HCT116 (cell line): ENCODE measurements around the gene GABPA. TPM values are rescaled to one million over a fixed set of nuclear protein-coding genes. Genes with fewer than 3 reads are reported as not detected.

ENCODE experiments used
- ATAC-seq: fragments of 200-7000 bp; cut with Tn5 transposase; 2 replicates; pipeline ENCODE4 v1.9.1; 2020; ENCODE audit warnings: mild to moderate bottlenecking, moderate library complexity
- BruUV-seq: library from RNA; stranded (reverse); fragments of 400-500 nt; replicated peaks from 2 replicates; lab custom pipeline; 2021; lab: Mats Ljungman, UMichigan
- CTCF ChIA-PET: fragments of 300-600 bp; sonication (Branson Sonifier 250); formaldehyde crosslinking; loops from one replicate; lab custom pipeline; 2021; ENCODE audit warnings: antibody characterized with exemption; lab: Charles Lee
- POLR2A ChIA-PET: fragments of 300-600, 350-600 bp; sonication (Branson Sonifier 250); formaldehyde crosslinking; loops from one replicate; lab custom pipeline; 2021; ENCODE audit warnings: antibody characterized with exemption; lab: Charles Lee
- RAD21 ChIA-PET, 2 experiments: fragments of 300-600 bp; sonication (Branson Sonifier 250); formaldehyde crosslinking; loops; one replicate each; lab custom pipeline; 2023; ENCODE audit warnings: low total read pairs in 2 of 2; ENCODE audit not compliant: uncharacterized antibody in 2 of 2, unreplicated experiment in 2 of 2, low non-redundant PET in 1 of 2; lab: Charles Lee
- DNase-seq: peaks from one replicate; pipeline ENCODE4 v3.0.0-alpha.2; 2010; ENCODE audit warnings: low read depth, low spot score
- H2AFZ ChIP-seq: fragments of 200-600 bp; shearing (Covaris generic), sonication (generic); 2 replicates; pipeline ENCODE4 v1.6.1; 2017; ENCODE audit warnings: low read depth, mixed run types, mixed read lengths, antibody characterized with exemption, low read length; ENCODE audit not compliant: poor library complexity, severe bottlenecking
- H3K27ac ChIP-seq: 2 replicates; pipeline ENCODE4 v1.5.1; 2012; ENCODE audit warnings: low read depth, low read length
- H3K27me3 ChIP-seq: fragments of 200-600 bp; sonication (generic); 2 replicates; pipeline ENCODE4 v1.6.1; 2016; ENCODE audit warnings: mixed run types, low read length, mixed read lengths; ENCODE audit not compliant: insufficient read depth
- H3K36me3 ChIP-seq, 2 experiments: fragments of 200-500 bp in 1 of 2; fragments of 200-600 bp in 1 of 2; sonication (Bioruptor generic) in 1 of 2; sonication (generic) in 1 of 2; 2 replicates each; pipeline versions ENCODE4 v1.5.1 to v1.6.1; 2014 to 2016; ENCODE audit warnings: low read length in 2 of 2, inconsistent platforms in 1 of 2, mixed read lengths in 1 of 2, mixed run types in 1 of 2; ENCODE audit not compliant: insufficient read depth in 2 of 2, control insufficient read depth in 1 of 2
- H3K4me1 ChIP-seq, 2 experiments: fragments of 200-600 bp in 1 of 2; sonication (generic) in 1 of 2; 2 replicates each; pipeline versions ENCODE4 v1.5.1 to v1.6.1; 2012 to 2017; ENCODE audit warnings: low read length in 2 of 2, inconsistent platforms in 1 of 2, mild to moderate bottlenecking in 1 of 2, mixed read lengths in 1 of 2, mixed run types in 1 of 2, moderate library complexity in 1 of 2; ENCODE audit not compliant: insufficient read depth in 2 of 2, control insufficient read depth in 1 of 2
- H3K4me2 ChIP-seq: fragments of 200-600 bp; sonication (generic); 2 replicates; pipeline ENCODE4 v1.6.1; 2017; ENCODE audit warnings: mixed run types, low read length, mixed read lengths
- H3K4me3 ChIP-seq, 2 experiments: fragments of 200-600 bp in 1 of 2; sonication (generic) in 1 of 2; replicated peaks in 1 of 2; 2 replicates each; pipeline ENCODE4 v1.5.1; 2011 to 2016; ENCODE audit warnings: low read length in 2 of 2, control low read depth in 1 of 2, low read depth in 1 of 2, mild to moderate bottlenecking in 1 of 2, mixed read lengths in 1 of 2, mixed run types in 1 of 2
- H3K79me2 ChIP-seq: fragments of 200-600 bp; sonication (generic); 2 replicates; pipeline ENCODE4 v1.6.1; 2017; ENCODE audit warnings: mild to moderate bottlenecking, mixed run types, low read length, moderate library complexity, mixed read lengths; ENCODE audit not compliant: insufficient read depth
- H3K9ac ChIP-seq: fragments of 200-600 bp; sonication (generic); 2 replicates; pipeline ENCODE4 v1.6.1; 2016; ENCODE audit warnings: low read length, mixed read lengths
- H3K9me2 ChIP-seq: fragments of 200-600 bp; sonication (generic), shearing (Covaris generic); 2 replicates; pipeline ENCODE4 v1.6.1; 2017; ENCODE audit warnings: mixed run types, mild to moderate bottlenecking, moderate library complexity; ENCODE audit not compliant: insufficient read depth
- H3K9me3 ChIP-seq, 2 experiments: fragments of 200-500 bp in 1 of 2; fragments of 200-600 bp in 1 of 2; sonication (Bioruptor generic) in 1 of 2; sonication (generic) in 1 of 2; 2 replicates each; pipeline ENCODE4 v1.6.1; 2014 to 2017; ENCODE audit warnings: low read length in 2 of 2, mixed read lengths in 2 of 2, inconsistent platforms in 1 of 2, low read depth in 1 of 2, mild to moderate bottlenecking in 1 of 2, mixed run types in 1 of 2, moderate library complexity in 1 of 2; ENCODE audit not compliant: control insufficient read depth in 1 of 2, insufficient read depth in 1 of 2
- H4K20me1 ChIP-seq: fragments of 200-600 bp; sonication (generic), shearing (Covaris generic); 2 replicates; pipeline ENCODE4 v1.6.1; 2017; ENCODE audit warnings: mixed run types, mild to moderate bottlenecking, moderate library complexity; ENCODE audit not compliant: insufficient read depth
- CEBPB ChIP-seq: IDR thresholded peaks from 2 replicates; pipeline ENCODE4 v1.6.1; 2012; ENCODE audit warnings: low read depth
- EGR1 ChIP-seq: IDR thresholded peaks from 2 replicates; pipeline ENCODE4 v1.6.1; 2012; ENCODE audit warnings: low read depth
- FOSL1 ChIP-seq: IDR thresholded peaks from 2 replicates; pipeline ENCODE4 v1.6.1; 2012; ENCODE audit warnings: low read depth
- RAD21 ChIP-seq: IDR thresholded peaks from 2 replicates; pipeline ENCODE4 v1.6.1; 2012; ENCODE audit warnings: low read depth, mild to moderate bottlenecking
- SIN3A ChIP-seq: IDR thresholded peaks from 2 replicates; pipeline ENCODE4 v1.6.1; 2012; ENCODE audit warnings: low read depth
- SP1 ChIP-seq: IDR thresholded peaks from 2 replicates; pipeline ENCODE4 v1.6.1; 2012; ENCODE audit warnings: low read depth
- SRF ChIP-seq: IDR thresholded peaks from 2 replicates; pipeline ENCODE4 v1.6.1; 2012; ENCODE audit warnings: low read depth
- ZFX ChIP-seq: fragments of 450-650 bp; IDR thresholded peaks from 2 replicates; pipeline ENCODE4 v1.6.1; 2017
- intact Hi-C: fragments of 100-400 bp; cut with micrococcal nuclease; formaldehyde crosslinking; loops from 2 replicates; pipeline ENCODE4 v1.10.0; 2022
- total RNA-seq: library from RNA; stranded (reverse); gene quantifications from one replicate; pipeline ENCODE4 v1.2.1, GENCODE V29; 2021; ENCODE audit not compliant: unreplicated experiment
- TF ChIP-seq, protein P1 (sequence below): IDR thresholded peaks from 2 replicates; pipeline ENCODE4 v1.6.1; 2012
- TF ChIP-seq, protein P2 (sequence below), 3 experiments: fragments of 200-600 bp in 1 of 3; sonication (generic) in 1 of 3; IDR thresholded peaks in 2 of 3; conservative IDR thresholded peaks in 1 of 3; 2 replicates each; pipeline ENCODE4 v1.5.1; 2012 to 2017; ENCODE audit warnings: low read depth in 2 of 3, low read length in 2 of 3, antibody characterized with exemption in 1 of 3, borderline replicate concordance in 1 of 3, control low read depth in 1 of 3, mild to moderate bottlenecking in 1 of 3, mixed read lengths in 1 of 3, mixed run types in 1 of 3, moderate library complexity in 1 of 3; ENCODE audit not compliant: insufficient read depth in 1 of 3
- TF ChIP-seq, protein P3 (sequence below): IDR thresholded peaks from 2 replicates; pipeline ENCODE4 v1.6.1; 2012

The GABPA gene
- total RNA-seq, 1 experiment from 2014 or later, result 23.6 TPM

DNA sequence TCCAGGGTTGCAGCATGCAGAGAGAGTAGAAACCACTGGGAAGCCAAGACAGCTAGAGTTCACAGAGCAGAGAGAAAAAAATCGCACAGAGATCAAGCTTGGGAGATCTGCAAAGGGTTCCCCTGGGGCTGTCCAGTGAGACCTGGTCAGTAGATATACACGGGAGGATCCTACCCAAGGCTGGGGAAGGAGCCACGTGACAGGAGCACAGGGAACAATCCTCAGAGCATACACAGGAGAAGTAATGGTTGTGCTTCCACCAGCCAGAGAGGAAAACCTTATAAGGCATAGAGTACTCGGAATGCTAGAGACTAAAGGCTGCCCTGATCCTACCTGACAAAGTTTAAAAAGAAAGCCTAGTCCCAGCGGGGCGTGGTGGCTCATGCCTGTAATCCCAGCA lies 53.9 kb downstream of the GABPA start:
- ATAC-seq (no peak), DNase-seq (no peak)
- H3K4me2 ChIP-seq, result no peak overlapping the region
- RAD21 ChIA-PET, result no interaction called here
- intact Hi-C loops, result no loop called here
- POLR2A ChIA-PET, result no interaction called here
- H2AFZ ChIP-seq, result no peak overlapping the region
- H3K4me3 ChIP-seq, result no peak overlapping the region
- no TSS peak for BruUV-seq
- H3K4me1 ChIP-seq, result peaks cover 0 to 12% of the 10 kb centered on the region in 2 experiments; a peak in 3 of 4 replicates
- no peaks in the 10 kb centered on the region for H3K9me3 ChIP-seq
- no peaks in the 10 kb centered on the region for H4K20me1 ChIP-seq
- no peaks in the 10 kb centered on the region for H3K9me2 ChIP-seq
- H3K27ac ChIP-seq, result no peak overlapping the region
- H3K79me2 ChIP-seq, result no peaks in the 10 kb centered on the region
- CTCF ChIA-PET, result no interaction called here
- no peaks in the 10 kb centered on the region for H3K36me3 ChIP-seq
- TF ChIP-seq, protein P1, sequence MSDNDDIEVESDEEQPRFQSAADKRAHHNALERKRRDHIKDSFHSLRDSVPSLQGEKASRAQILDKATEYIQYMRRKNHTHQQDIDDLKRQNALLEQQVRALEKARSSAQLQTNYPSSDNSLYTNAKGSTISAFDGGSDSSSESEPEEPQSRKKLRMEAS, result no peak
- no peak for TF ChIP-seq SRF
- TF ChIP-seq SP1, result no peak
- no peaks in the 10 kb centered on the region for H3K27me3 ChIP-seq
- no peak overlapping the region for H3K9ac ChIP-seq

DNA sequence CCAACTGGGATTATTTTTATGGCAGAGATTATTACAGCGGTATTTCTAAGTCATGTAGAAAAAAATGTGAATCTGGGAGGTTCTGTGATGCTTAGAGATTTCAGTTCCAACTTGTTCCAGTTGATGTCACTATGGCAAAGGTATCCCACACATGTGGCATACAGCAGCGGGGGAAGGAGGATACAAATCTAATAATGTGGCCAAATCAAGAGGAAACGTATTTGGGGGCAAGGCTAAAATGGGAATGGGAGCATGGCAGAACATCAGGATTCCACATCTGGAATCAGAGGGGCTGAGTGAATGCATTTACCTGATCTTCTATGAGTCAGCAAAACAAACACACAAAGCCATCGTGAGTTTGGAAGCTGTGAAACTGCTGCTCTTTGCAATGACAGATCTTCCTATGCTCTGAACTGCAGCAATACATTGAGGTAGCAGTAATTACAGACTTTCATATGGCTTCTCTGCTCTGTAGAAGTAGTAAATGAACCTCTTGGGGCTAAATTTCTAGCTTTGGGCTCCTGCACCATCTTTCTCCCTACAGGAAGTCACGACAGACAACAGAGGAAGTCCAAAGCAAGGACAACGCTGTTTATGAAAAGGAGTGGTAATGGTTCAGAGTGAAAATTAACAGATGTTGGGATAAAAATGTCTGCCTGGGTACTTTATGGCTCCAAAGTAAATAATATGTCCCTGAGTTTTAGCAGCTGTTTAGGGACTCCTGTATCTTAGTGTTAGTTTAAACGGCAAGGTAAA lies 55.5 kb downstream of the GABPA start:
- intact Hi-C loops, result no loop called here
- H3K79me2 ChIP-seq, result no peaks in the 10 kb centered on the region
- H3K4me3 ChIP-seq, result peak overlapping the region; percentile 1 to 33; a peak in 3 of 4 replicates
- ChIA-PET POLR2A (interaction anchor here (0.9 kb wide), 1 partner anchor 379 kb away, joined by 3 read pairs; no protein-coding TSS in a partner anchor), CTCF (interaction anchor here (1.2 to 2.4 kb wide), 2 partner anchors 10 to 182 kb away, joined by 3 to 27 read pairs; no protein-coding TSS in a partner anchor), RAD21 (no interaction called here)
- H3K9me3 ChIP-seq, result no peaks in the 10 kb centered on the region
- TF ChIP-seq CEBPB (no peak), FOSL1 (no peak), EGR1 (no peak), RAD21 (peak; percentile 33; the same call in 1 of the 2 replicates), SIN3A (no peak), ZFX (no peak)
- TF ChIP-seq, protein P1, result 0 out of 2 replicates have a peak, but pooled peaks have one; percentile 36
- TF ChIP-seq, protein P2, sequence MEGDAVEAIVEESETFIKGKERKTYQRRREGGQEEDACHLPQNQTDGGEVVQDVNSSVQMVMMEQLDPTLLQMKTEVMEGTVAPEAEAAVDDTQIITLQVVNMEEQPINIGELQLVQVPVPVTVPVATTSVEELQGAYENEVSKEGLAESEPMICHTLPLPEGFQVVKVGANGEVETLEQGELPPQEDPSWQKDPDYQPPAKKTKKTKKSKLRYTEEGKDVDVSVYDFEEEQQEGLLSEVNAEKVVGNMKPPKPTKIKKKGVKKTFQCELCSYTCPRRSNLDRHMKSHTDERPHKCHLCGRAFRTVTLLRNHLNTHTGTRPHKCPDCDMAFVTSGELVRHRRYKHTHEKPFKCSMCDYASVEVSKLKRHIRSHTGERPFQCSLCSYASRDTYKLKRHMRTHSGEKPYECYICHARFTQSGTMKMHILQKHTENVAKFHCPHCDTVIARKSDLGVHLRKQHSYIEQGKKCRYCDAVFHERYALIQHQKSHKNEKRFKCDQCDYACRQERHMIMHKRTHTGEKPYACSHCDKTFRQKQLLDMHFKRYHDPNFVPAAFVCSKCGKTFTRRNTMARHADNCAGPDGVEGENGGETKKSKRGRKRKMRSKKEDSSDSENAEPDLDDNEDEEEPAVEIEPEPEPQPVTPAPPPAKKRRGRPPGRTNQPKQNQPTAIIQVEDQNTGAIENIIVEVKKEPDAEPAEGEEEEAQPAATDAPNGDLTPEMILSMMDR (IDR thresholded peaks at IDR 0.05 in 2 of 3, conservative IDR thresholded peaks at IDR 0.05 in 1 of 3; ENCODE audit: borderline replicate concordance in 1 of 3, insufficient read depth in 1 of 3, low read depth in 2 of 3, low read length in 2 of 3), result peak; percentile 31 to 64 (median 49); a peak in 5 of 6 replicates
- TF ChIP-seq, protein P3, sequence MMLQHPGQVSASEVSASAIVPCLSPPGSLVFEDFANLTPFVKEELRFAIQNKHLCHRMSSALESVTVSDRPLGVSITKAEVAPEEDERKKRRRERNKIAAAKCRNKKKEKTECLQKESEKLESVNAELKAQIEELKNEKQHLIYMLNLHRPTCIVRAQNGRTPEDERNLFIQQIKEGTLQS, result no peak
- no TSS peak for BruUV-seq
- no peak overlapping the region for H3K27ac ChIP-seq
- no peaks in the 10 kb centered on the region for H3K27me3 ChIP-seq
- no peaks in the 10 kb centered on the region for H4K20me1 ChIP-seq
- ATAC-seq, result peak; percentile 86
- peak; percentile 34 for DNase-seq
- H3K4me2 ChIP-seq, result peak overlapping the region; percentile 65
- H3K9me2 ChIP-seq, result no peaks in the 10 kb centered on the region
- H3K4me1 ChIP-seq, result peaks cover 0 to 12% of the 10 kb centered on the region in 2 experiments; a peak in 3 of 4 replicates
- H2AFZ ChIP-seq, result peak overlapping the region; percentile 89
- no peak overlapping the region for H3K9ac ChIP-seq
- no peaks in the 10 kb centered on the region for H3K36me3 ChIP-seq
